ENCODE measurements around the gene TMX1.

DNA sequence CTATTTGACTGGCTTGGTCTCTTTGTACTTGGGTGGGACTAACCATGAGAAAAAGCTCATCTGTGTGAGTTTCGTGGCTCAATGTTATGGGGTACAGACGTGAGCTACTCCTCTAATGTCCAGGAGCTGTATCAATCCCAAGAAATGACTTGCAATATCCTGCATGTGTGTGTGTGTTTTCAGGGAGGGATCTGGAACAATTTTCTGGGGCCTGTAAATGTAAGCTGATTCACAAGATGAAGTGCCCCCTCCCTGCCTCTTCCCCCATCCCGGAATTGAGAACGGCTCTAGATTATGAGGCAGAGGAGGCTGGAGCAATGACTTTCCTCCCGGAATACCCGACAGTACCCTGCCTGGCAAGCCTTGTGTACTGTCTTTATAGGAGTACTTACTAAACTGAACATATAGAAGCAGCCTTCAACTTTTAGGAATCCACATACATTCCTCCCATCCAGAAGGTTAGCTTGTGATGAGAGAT lies 53.9 kb downstream of the TMX1 start:
- no peak for TF ChIP-seq EZH2 (IDR thresholded peaks at IDR 0.05)
- no peak for TF ChIP-seq POLR2AphosphoS5 (IDR thresholded peaks at IDR 0.05; ENCODE audit: borderline replicate concordance, low read depth, low read length)
- no peak for TF ChIP-seq FOXP2 (optimal IDR thresholded peaks at IDR 0.05; ENCODE audit: control extremely low read depth, extremely low read length, insufficient read depth)

Measured in SK-N-MC (cell line).